LNCaP clone FGC (cell line): ENCODE data around the gene PTPRJ.

ENCODE experiments used
- DNase-seq: peaks from one replicate; pipeline ENCODE4 v3.0.0-alpha.2; 2011; ENCODE audit warnings: low read depth
- H3K4me3 ChIP-seq: 2 replicates; pipeline ENCODE4 v1.5.1; 2011; ENCODE audit warnings: mild to moderate bottlenecking, low read depth, low read length, control low read depth
- TF ChIP-seq, protein P1 (sequence below): IDR thresholded peaks from 2 replicates; pipeline ENCODE4 v1.5.1; 2012; ENCODE audit warnings: mild to moderate bottlenecking; ENCODE audit not compliant: control insufficient read depth, insufficient read depth; ENCODE audit errors: extremely low read depth

PTPRJ gene

DNA sequence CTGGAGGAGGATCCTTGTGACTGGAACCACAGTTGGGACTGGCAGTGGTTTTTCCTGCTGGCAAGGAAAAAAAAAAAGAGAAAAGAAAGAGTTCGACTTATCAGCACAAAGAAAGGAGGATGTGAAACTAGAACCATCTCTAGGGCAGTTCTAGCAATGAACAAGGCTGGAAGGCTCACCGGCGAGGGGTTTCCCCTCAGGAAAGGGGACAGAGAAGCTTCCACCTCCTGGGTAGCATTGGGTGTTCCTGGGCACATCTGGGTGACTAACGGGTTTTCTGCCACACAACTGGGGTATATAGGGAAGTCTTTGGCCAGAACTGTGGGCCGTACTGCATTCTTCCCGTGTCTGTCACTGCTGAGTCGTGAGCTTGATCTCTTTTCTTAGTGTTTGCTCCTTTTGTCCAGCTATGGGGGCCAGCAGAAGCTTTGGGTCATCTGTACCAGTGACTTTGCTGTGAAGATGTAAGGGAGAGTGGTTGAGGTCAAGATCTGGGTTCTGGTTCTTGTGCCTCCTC lies 126.9 kb downstream of the PTPRJ start:
- no peak overlapping the region for H3K4me3 ChIP-seq
- TF ChIP-seq, protein P1, sequence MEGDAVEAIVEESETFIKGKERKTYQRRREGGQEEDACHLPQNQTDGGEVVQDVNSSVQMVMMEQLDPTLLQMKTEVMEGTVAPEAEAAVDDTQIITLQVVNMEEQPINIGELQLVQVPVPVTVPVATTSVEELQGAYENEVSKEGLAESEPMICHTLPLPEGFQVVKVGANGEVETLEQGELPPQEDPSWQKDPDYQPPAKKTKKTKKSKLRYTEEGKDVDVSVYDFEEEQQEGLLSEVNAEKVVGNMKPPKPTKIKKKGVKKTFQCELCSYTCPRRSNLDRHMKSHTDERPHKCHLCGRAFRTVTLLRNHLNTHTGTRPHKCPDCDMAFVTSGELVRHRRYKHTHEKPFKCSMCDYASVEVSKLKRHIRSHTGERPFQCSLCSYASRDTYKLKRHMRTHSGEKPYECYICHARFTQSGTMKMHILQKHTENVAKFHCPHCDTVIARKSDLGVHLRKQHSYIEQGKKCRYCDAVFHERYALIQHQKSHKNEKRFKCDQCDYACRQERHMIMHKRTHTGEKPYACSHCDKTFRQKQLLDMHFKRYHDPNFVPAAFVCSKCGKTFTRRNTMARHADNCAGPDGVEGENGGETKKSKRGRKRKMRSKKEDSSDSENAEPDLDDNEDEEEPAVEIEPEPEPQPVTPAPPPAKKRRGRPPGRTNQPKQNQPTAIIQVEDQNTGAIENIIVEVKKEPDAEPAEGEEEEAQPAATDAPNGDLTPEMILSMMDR: no peak
- DNase-seq: no peak

DNA sequence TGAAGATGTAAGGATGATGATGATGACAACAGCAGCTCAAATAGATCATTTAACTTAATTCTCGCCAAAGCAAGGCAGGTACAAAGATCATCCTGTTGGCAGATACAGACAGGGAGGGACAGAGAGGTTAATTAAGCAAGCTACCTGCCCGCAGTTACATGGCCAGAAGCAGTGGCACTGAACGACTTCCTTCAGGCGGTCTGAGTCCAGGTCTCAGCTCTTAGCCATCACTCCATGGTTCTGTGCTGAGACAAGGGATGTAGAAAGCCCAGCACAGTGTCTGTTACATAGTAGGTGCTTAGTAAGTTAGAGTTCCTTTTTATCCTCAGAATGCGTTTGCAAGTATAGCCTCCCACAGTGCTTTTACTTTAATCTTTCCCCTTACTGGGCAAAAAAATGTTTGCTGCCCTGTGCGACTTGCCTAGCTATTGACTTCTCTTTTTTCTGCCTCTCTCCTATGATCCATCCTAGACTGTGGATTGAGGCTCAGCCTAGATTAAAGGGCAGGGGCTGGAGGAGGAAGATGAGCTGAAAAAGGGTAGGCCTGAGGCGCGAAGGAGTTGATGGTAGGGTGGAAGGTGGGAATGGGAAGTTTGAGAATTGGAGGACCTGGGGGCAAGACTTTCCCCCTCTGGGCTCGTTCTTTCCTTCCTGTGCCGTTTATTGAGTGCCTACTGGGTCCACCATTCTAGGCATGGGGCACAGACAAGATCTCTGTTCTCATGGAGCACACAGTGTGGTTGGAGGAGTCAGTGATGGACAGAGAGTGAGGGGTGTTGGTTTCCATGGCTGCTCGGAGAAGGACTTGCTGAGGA lies 128.1 kb downstream of the PTPRJ start:
- no peak for DNase-seq
- TF ChIP-seq, protein P1: no peak
- H3K4me3 ChIP-seq: no peak overlapping the region

DNA sequence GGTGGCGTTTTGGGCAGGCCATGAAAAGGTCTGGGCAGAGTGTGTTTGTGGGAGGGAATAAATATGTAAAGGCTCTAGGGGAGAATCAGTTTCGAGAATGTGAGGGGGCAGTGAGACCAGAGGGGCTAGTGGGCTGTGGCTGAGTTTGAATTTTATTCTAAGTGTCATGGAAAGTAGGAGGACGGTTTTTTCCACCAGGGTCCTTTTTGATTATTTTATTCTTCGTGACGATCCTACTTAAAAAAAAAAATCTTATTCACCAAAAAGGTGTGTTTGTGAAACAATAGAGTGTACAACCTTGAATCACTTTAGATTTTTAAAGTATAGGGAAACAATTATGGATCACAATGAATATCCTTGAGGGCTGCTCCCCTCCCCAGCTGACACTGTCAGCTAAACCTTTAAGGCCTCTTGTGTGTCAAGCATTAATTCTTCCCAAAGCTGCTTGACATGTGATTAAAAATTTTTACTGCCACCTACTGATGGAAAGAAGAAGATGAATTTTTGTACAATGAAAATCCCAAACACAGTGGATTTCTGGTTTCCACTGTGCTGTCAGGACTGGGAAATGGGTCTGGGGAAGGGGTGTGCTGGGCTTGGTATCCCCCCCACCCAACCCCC lies 128.8 kb downstream of the PTPRJ start:
- no peak overlapping the region for H3K4me3 ChIP-seq
- no peak for DNase-seq
- TF ChIP-seq, protein P1: peak; percentile 35; the same call in 1 of the 2 replicates

- TF ChIP-seq, protein P1: no peak
- no peak overlapping the region for H3K4me3 ChIP-seq
- no peak for DNase-seq
These were observed 130.1 kb downstream of the PTPRJ start for GRCh38 chr11:48110509-48110766.

DNA sequence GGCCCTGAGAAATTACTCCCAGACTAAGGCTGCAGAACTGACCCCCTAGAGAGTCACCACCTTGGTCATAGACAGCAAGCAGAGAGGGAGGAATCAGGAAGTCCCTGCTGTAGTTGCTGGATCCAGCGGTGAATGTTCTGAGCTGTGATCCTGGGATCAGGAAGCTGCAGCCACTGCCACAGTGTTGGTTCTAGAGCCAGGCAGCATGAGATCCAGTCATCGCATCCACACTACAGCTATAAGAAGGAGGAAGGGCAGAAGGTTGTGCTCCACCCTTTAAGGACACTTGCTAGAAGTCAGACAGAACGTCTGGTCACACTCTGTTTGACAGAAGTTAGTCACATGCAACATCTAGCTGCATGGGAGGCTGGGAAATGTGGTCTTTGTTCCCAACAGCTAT lies 131.5 kb downstream of the PTPRJ start:
- no peak for DNase-seq
- H3K4me3 ChIP-seq: no peak overlapping the region
- TF ChIP-seq, protein P1: no peak

DNA sequence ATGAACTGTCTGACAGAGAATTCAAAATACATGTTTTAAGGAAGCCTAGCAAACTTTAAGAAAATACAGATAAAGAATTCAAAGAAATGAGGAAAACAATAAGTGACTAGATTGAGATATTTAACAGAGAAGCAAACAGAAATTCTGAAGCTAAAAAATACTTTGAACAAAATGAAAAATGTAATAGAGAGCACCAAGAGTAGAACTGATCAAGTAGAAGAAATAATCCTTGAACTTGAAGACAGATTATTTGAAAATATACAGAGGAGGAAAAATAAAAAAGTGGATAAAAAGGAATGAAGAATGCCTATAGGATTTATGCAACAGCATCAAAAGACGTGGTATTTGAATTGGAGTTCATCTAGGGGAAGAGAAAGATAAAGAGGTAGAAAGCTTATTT lies 134.4 kb downstream of the PTPRJ start:
- H3K4me3 ChIP-seq: no peak overlapping the region
- TF ChIP-seq, protein P1: no peak
- no peak for DNase-seq
